Hepatocyte (in vitro differentiated cells): Measurements from ENCODE around the gene SPECC1L.

ENCODE experiments used
- CTCF ChIP-seq: fragments of 200-600 bp; sonication (generic); IDR thresholded peaks from 2 replicates; pipeline ENCODE4 v1.5.1; 2016; ENCODE audit warnings: antibody characterized with exemption, mild to moderate bottlenecking; ENCODE audit not compliant: poor library complexity
- EZH2 ChIP-seq: fragments of 200-600 bp; sonication (generic); IDR thresholded peaks from 2 replicates; pipeline ENCODE4 v1.6.1; 2016; ENCODE audit warnings: antibody characterized with exemption, mild to moderate bottlenecking, borderline replicate concordance
- EZH2phosphoT487 ChIP-seq: fragments of 200-600 bp; sonication (generic); IDR thresholded peaks from one replicate; pipeline ENCODE4 v1.6.1; 2018; ENCODE audit warnings: antibody characterized with exemption, mild to moderate bottlenecking, low read depth, moderate library complexity; ENCODE audit not compliant: unreplicated experiment, severe bottlenecking

GRCh38 chr22:24335496-24335895, 64.9 kb downstream of the SPECC1L start:
- TF ChIP-seq CTCF (no peak), EZH2phosphoT487 (no peak), EZH2 (no peak)
